Mucosa of stomach (tissue), 1 donor: ENCODE results near the gene NEURL1.

Experiments used
- H3K27me3 ChIP-seq: one replicate; pipeline ENCODE4 v1.7.0; 2013; ENCODE audit warnings: mild to moderate bottlenecking, low read length; ENCODE audit not compliant: control insufficient read depth, insufficient read depth
- H3K36me3 ChIP-seq: one replicate; pipeline ENCODE4 v1.7.0; 2013; ENCODE audit warnings: low read length; ENCODE audit not compliant: control insufficient read depth, insufficient read depth
- H3K4me1 ChIP-seq: one replicate; pipeline ENCODE4 v1.7.0; 2013; ENCODE audit warnings: mild to moderate bottlenecking, low read length; ENCODE audit not compliant: control insufficient read depth, insufficient read depth
- H3K4me3 ChIP-seq: one replicate; pipeline ENCODE4 v1.7.0; 2013; ENCODE audit warnings: low read length
- H3K9ac ChIP-seq: one replicate; pipeline ENCODE4 v1.7.0; 2013; ENCODE audit warnings: mild to moderate bottlenecking, low read length, moderate library complexity
- H3K9me3 ChIP-seq: one replicate; pipeline ENCODE4 v1.7.0; 2013; ENCODE audit warnings: mild to moderate bottlenecking, low read length, moderate library complexity; ENCODE audit not compliant: control insufficient read depth
- donor health status: Pancreatic carcinoma.

Gene NEURL1

GRCh38 chr10:103535595-103535994 lies 42.1 kb downstream of the NEURL1 start:
- no peak overlapping the region for H3K4me3 ChIP-seq
- no peaks in the 10 kb centered on the region for H3K36me3 ChIP-seq
- no peaks in the 10 kb centered on the region for H3K4me1 ChIP-seq
- peaks cover 11% of the 10 kb centered on the region for H3K27me3 ChIP-seq
- no peaks in the 10 kb centered on the region for H3K9me3 ChIP-seq
- H3K9ac ChIP-seq = no peak overlapping the region

DNA sequence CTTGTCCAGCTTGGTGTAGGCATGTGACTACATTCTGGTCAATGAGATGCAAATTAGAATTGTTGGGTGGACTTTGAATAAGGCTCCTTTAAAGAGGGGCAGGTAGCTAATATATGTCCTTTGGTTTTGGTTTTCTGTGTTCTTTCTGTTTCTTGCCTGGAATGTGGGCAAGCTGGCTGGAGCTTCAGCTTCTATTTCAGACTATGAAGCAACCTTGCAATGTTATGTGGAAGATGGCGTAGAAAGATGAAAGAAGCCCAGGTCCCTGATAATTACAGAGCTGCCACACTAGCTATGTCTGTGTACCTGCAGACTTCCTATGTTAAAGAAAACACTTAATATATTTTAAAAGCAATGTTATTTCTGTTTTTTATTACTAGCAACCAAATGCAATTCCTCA lies 46.2 kb downstream of the NEURL1 start:
- Histone ChIP-seq H3K4me3 (no peak overlapping the region), H3K9ac (no peak overlapping the region), H3K27me3 (peaks cover 14% of the 10 kb centered on the region), H3K36me3 (no peaks in the 10 kb centered on the region), H3K9me3 (no peaks in the 10 kb centered on the region), H3K4me1 (peaks cover 15% of the 10 kb centered on the region)

GRCh38 chr10:103540722-103541121 lies 47.2 kb downstream of the NEURL1 start:
- Histone ChIP-seq H3K9ac (no peak overlapping the region), H3K36me3 (no peaks in the 10 kb centered on the region), H3K9me3 (no peaks in the 10 kb centered on the region), H3K4me1 (peaks cover 25% of the 10 kb centered on the region), H3K4me3 (no peak overlapping the region), H3K27me3 (peaks cover 6% of the 10 kb centered on the region)

- no peaks in the 10 kb centered on the region for H3K36me3 ChIP-seq
- no peak overlapping the region for H3K4me3 ChIP-seq
- peaks cover 4% of the 10 kb centered on the region for H3K27me3 ChIP-seq
- H3K9me3 ChIP-seq = no peaks in the 10 kb centered on the region
- peaks cover 34% of the 10 kb centered on the region for H3K4me1 ChIP-seq
- no peak overlapping the region for H3K9ac ChIP-seq
Observed at GRCh38 chr10:103541616-103542015, 48.1 kb downstream of the NEURL1 start.

DNA sequence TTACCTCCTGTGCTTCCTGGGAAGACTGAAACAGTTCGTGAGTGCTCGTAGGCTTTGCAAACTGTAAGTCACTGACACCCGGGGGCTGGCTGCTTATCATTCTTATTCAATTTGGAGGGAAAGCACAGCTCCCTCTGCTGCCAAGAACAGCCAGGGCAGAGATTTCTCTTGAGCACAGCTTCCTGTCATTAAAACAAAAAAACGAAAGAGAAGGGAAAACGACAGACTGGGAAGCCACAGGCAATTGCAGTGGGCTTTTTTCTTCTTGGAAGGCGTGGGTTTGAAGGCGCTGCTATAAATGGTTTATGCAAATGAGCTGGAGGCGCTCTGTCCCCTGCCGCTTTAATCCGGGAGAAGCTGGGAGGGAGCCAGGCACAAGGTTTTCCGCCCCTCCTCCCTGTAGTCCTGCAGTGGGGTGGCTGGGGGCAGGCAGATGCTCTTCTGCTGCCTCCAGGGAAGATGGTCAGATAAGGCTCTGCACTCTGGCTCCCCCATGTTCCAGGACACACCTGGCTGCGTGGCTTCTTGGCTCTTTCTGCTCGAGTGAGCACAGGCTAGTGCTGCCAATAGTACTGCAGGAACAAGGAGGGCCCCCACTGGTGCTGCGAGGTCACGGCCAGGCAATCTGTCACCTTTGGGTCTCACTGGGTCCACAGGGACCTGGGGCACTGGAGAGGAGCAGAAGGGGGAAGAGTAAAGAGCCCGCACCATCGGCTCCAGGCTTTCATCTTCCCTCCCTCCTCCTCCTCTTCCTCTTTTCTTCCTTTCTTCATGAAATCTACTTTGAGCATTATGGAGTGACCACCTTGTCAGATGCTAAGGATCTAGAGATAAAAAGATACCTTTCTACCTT lies 49.5 kb downstream of the NEURL1 start:
- Histone ChIP-seq H3K4me3 (no peak overlapping the region), H3K36me3 (no peaks in the 10 kb centered on the region), H3K4me1 (peaks cover 46% of the 10 kb centered on the region), H3K9ac (peak overlapping the region; percentile 37), H3K9me3 (no peaks in the 10 kb centered on the region), H3K27me3 (peaks cover 4% of the 10 kb centered on the region)

DNA sequence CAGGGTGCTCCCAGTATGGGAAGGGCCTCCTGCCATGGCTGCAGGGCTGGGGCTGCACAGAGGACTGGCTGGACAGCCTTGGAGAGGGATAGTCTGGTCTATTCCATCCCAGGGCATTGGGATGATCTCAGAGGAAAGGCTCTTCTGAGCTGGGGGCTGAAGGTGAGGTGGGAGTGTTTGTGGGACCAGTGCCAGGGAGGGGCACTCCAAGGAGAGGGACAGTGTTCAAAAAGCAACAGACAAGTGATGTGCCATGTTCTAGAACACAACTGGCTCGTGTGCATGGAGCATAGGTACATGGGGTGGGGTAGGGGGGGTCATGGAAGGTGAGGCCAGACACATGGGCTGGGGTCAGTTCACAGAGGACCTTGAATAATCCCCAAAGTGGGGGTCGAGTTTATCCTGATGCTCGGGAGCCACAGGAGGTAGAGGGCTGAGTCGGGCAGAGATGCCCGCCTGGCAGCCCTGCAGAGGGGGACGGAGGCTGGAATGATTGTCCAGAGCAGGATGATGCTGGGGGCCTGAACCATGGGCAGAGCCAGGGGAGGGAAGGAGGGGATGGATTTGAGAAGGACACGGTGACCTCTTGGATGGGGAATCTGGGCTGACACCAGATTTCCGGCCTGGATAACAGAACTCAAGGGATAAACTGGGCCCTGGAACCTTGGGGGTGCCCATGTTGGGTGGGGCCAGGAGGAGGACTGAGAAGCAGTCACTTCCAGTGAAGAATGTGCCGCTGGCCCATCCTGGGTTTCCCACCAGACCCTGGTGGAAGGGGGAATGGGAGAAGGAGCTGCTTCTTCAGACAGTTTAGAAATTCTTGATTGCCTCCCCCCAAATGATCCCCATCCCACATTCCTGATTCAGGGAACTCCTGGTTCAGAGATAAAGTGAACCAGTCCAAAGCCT lies 50.4 kb downstream of the NEURL1 start:
- Histone ChIP-seq H3K4me3 (no peak overlapping the region), H3K27me3 (peaks cover 4% of the 10 kb centered on the region), H3K9me3 (no peaks in the 10 kb centered on the region), H3K36me3 (no peaks in the 10 kb centered on the region), H3K9ac (no peak overlapping the region), H3K4me1 (peaks cover 55% of the 10 kb centered on the region)

DNA sequence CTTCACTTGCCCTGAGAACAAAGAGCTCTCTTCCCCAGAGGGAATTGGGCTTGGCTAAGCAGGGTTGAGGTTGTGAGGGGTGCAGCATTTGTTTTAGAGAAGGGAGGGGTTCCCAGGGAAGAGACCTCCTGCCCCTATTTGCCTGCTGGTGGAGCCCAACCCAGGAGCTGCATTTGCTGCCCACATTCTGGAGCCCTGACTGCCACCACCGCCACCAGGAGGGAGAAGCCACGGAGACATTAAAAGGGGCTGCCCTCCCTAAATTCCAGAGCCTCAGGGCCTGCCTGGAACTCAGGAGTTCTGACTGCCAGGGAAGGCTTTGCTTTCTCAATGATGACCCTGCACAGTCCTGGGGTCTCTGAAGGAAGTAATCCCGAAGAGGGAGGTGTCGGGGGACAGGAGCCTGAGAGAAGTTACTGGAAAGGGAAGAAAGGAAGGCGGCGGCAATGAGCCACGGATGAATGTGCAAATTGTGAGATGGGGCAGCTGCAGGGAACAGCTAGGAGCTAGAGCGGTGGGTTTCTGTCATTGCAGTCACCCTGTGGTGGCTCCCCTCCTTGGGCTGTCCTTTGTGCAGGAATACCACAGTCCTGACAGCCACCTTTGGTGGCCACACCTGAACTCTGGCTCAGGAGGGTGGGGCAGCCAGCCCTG lies 51.3 kb downstream of the NEURL1 start:
- Histone ChIP-seq H3K27me3 (peaks cover 4% of the 10 kb centered on the region), H3K4me1 (peaks cover 64% of the 10 kb centered on the region), H3K9me3 (no peaks in the 10 kb centered on the region), H3K36me3 (no peaks in the 10 kb centered on the region), H3K4me3 (no peak overlapping the region), H3K9ac (no peak overlapping the region)

- H3K9ac ChIP-seq = no peak overlapping the region
- peaks cover 4% of the 10 kb centered on the region for H3K27me3 ChIP-seq
- no peak overlapping the region for H3K4me3 ChIP-seq
- no peaks in the 10 kb centered on the region for H3K36me3 ChIP-seq
- H3K4me1 ChIP-seq = peaks cover 69% of the 10 kb centered on the region
- no peaks in the 10 kb centered on the region for H3K9me3 ChIP-seq
Observed at GRCh38 chr10:103545366-103545765, 51.9 kb downstream of the NEURL1 start.

DNA sequence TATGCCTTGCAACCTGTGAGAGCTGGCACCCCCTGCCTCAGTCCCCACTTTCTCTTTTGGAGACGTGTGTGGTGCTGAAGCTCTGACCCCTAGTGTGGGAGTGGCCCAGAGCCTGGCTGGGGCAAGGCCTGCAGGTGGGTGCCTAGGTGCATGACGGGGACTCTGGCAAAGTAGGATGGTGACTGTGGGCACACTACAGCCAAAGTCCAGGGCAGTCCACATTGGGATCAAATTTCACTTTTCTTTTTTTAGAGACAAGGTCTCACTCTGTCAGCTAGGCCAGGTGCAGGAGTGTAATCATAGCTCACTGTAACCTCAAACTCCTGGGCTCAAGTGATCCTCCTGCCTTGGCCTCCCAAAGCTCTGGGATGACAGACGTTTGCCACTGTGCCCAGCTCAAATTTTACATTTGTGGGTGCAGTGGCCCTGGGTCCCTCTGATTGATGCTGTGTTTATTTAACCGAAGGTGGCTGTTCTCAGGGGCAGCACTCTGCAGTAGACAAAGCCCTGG lies 52.3 kb downstream of the NEURL1 start:
- no peaks in the 10 kb centered on the region for H3K36me3 ChIP-seq
- peaks cover 70% of the 10 kb centered on the region for H3K4me1 ChIP-seq
- no peaks in the 10 kb centered on the region for H3K9me3 ChIP-seq
- no peak overlapping the region for H3K4me3 ChIP-seq
- peaks cover 2% of the 10 kb centered on the region for H3K27me3 ChIP-seq
- no peak overlapping the region for H3K9ac ChIP-seq

DNA sequence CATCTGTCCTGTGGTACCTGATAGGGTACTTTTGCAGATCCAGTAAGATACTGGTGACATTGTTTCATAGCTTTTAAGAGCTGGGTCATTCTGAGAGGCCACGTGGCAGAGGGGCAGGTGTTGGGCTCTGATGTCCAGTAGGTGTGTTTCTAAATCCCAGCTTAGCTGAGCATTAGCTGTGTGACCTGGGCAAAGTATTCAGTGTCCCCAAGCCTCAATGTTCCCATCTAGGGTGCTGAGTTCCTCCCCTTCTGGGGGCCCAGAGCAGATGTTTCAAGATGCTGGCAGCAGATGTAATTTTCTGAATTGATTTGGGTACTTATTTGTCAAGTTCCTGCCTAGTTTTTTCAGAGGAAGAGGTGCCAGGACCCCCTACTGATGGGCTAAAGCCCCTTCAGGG lies 52.9 kb downstream of the NEURL1 start:
- peaks cover 70% of the 10 kb centered on the region for H3K4me1 ChIP-seq
- H3K9ac ChIP-seq = no peak overlapping the region
- H3K9me3 ChIP-seq = no peaks in the 10 kb centered on the region
- no peak overlapping the region for H3K4me3 ChIP-seq
- no peaks in the 10 kb centered on the region for H3K36me3 ChIP-seq
- no peaks in the 10 kb centered on the region for H3K27me3 ChIP-seq

GRCh38 chr10:103547391-103547946 lies 54.0 kb downstream of the NEURL1 start:
- Histone ChIP-seq H3K4me3 (no peak overlapping the region), H3K9ac (no peak overlapping the region), H3K9me3 (no peaks in the 10 kb centered on the region), H3K27me3 (no peaks in the 10 kb centered on the region), H3K4me1 (peaks cover 70% of the 10 kb centered on the region), H3K36me3 (no peaks in the 10 kb centered on the region)
